HCT116 (cell line): ENCODE results near the gene SEC14L1.

Experiments used
- ATF3 ChIP-seq: IDR thresholded peaks from 2 replicates; pipeline ENCODE4 v1.6.1; 2012
- CTCF ChIP-seq, 3 experiments: fragments of 200-600 bp in 1 of 3; sonication (generic) in 1 of 3; IDR thresholded peaks in 2 of 3; conservative IDR thresholded peaks in 1 of 3; 2 replicates each; pipeline ENCODE4 v1.5.1; 2012 to 2017; ENCODE audit warnings: low read depth in 2 of 3, low read length in 2 of 3, antibody characterized with exemption in 1 of 3, borderline replicate concordance in 1 of 3, control low read depth in 1 of 3, mild to moderate bottlenecking in 1 of 3, mixed read lengths in 1 of 3, mixed run types in 1 of 3, moderate library complexity in 1 of 3; ENCODE audit not compliant: insufficient read depth in 1 of 3
- EZH2 ChIP-seq: fragments of 200-600 bp; sonication (generic); IDR thresholded peaks from 2 replicates; pipeline ENCODE4 v1.6.1; 2017; ENCODE audit warnings: antibody characterized with exemption, mixed run types
- EZH2phosphoT487 ChIP-seq: fragments of 200-600 bp; IDR thresholded peaks from 2 replicates; pipeline ENCODE4 v1.6.1; 2018; ENCODE audit warnings: antibody characterized with exemption, borderline replicate concordance
- MAX ChIP-seq: IDR thresholded peaks from 2 replicates; pipeline ENCODE4 v1.6.1; 2012
- POLR2A ChIP-seq: IDR thresholded peaks from 2 replicates; pipeline ENCODE4 v1.7.0; 2011; ENCODE audit warnings: borderline replicate concordance; ENCODE audit not compliant: insufficient read depth, insufficient read length; ENCODE audit errors: extremely low read depth
- POLR2AphosphoS5 ChIP-seq: IDR thresholded peaks from 2 replicates; pipeline ENCODE4 v1.6.1; 2011; ENCODE audit warnings: mild to moderate bottlenecking, low read depth, low read length, moderate library complexity
- YY1 ChIP-seq: IDR thresholded peaks from 2 replicates; pipeline ENCODE4 v1.6.1; 2011; ENCODE audit warnings: low read length, low read depth, moderate library complexity, mild to moderate bottlenecking; ENCODE audit not compliant: insufficient replicate concordance; ENCODE audit errors: extremely low read depth
- ZBTB33 ChIP-seq: IDR thresholded peaks from 2 replicates; pipeline ENCODE4 v1.6.1; 2011; ENCODE audit warnings: mild to moderate bottlenecking, low read length, moderate library complexity; ENCODE audit not compliant: insufficient replicate concordance; ENCODE audit errors: extremely low read depth
- ZNF274 ChIP-seq: fragments of 200-500 bp; sonication (Bioruptor generic); IDR thresholded peaks from 2 replicates; pipeline ENCODE4 v1.6.1; 2014; ENCODE audit warnings: mild to moderate bottlenecking, low read depth, low read length, inconsistent platforms

- TF ChIP-seq ZBTB33 (no peak), CTCF (IDR thresholded peaks at IDR 0.05 in 2 of 3, conservative IDR thresholded peaks at IDR 0.05 in 1 of 3; ENCODE audit: borderline replicate concordance in 1 of 3, insufficient read depth in 1 of 3, low read depth in 2 of 3, low read length in 2 of 3) (0 out of 6 replicates have a peak, but pooled peaks of 1 of the 3 experiments have one; percentile 8), YY1 (no peak), POLR2A (no peak), ZNF274 (no peak), EZH2phosphoT487 (no peak), POLR2AphosphoS5 (no peak), MAX (no peak), ATF3 (no peak), EZH2 (no peak)
These were observed 67.5 kb downstream of the SEC14L1 start for GRCh38 chr17:77208217-77208808.
